GM10266 (cell line): ENCODE measurements around the gene NEDD8.

ENCODE experiments used
- DNase-seq: peaks from one replicate; pipeline ENCODE4 v3.0.0; 2012; ENCODE audit errors: extremely low spot score
- CTCF ChIP-seq: IDR thresholded peaks from 2 replicates; pipeline ENCODE4 v1.5.1; 2012; ENCODE audit warnings: mild to moderate bottlenecking, low read depth; ENCODE audit not compliant: control insufficient read depth, insufficient read depth; ENCODE audit errors: missing control alignments

NEDD8 gene

GRCh38 chr14:24196071-24197055 is 35.8 kb downstream of the NEDD8 start:
- DNase-seq: peak; percentile 62
- no peak for TF ChIP-seq CTCF

- TF ChIP-seq CTCF: no peak
- DNase-seq: peak; percentile 92
These were observed 36.7 kb downstream of the NEDD8 start, which contains the start of gene TM9SF1 for GRCh38 chr14:24195186-24196070. Gene TM9SF1, minus strand, starts transcription at chr14:24195441. Its CDS starts 422 bp downstream, at chr14:24195019.

GRCh38 chr14:24194873-24195185 is 37.3 kb downstream of the NEDD8 start:
- no peak for DNase-seq
- TF ChIP-seq CTCF: no peak

GRCh38 chr14:24194186-24194872 is 37.8 kb downstream of the NEDD8 start:
- TF ChIP-seq CTCF: no peak
- DNase-seq: no peak

- no peak for TF ChIP-seq CTCF
- DNase-seq: no peak
These were observed 39.2 kb downstream of the NEDD8 start for GRCh38 chr14:24192933-24193332.

GRCh38 chr14:24190416-24190815 is 41.8 kb downstream of the NEDD8 start:
- no peak for TF ChIP-seq CTCF
- DNase-seq: no peak
